Upper lobe of left lung (tissue), 6 donors: ENCODE data around the gene ANKMY1. TPM values are rescaled to one million over a fixed set of nuclear protein-coding genes. Genes with fewer than 3 reads are reported as not detected.

Experiments
- ATAC-seq, 2 donors: fragments of 200-7000 bp; cut with Tn5 transposase; one replicate each; pipeline ENCODE4 v1.9.1; 2022; ENCODE audit warnings: mild to moderate bottlenecking in 2 of 2, moderate library complexity in 2 of 2; ENCODE audit not compliant: low FRiP score in 2 of 2
- DNase-seq, 2 donors: peaks; one replicate each; pipeline ENCODE4 v3.0.0-alpha.2; 2019 to 2020
- H3K27ac ChIP-seq, 4 donors: fragments of 200-600 bp; sonication (generic); one replicate each; pipeline ENCODE4 v1.5.1; 2016 to 2019
- H3K27me3 ChIP-seq, 4 donors: fragments of 200-600 bp; sonication (generic); one replicate each; pipeline ENCODE4 v1.5.1; 2017 to 2019
- H3K36me3 ChIP-seq, 4 donors: fragments of 200-600 bp; sonication (generic); one replicate each; pipeline ENCODE4 v1.5.1; 2016 to 2019
- H3K4me1 ChIP-seq, 4 donors: fragments of 200-600 bp; sonication (generic); one replicate each; pipeline ENCODE4 v1.5.1; 2018 to 2019
- H3K4me3 ChIP-seq, 4 donors: fragments of 200-600 bp; sonication (generic); one replicate each; pipeline ENCODE4 v1.5.1; 2017 to 2019; ENCODE audit warnings: mild to moderate bottlenecking in 2 of 4, moderate library complexity in 1 of 4
- H3K9me3 ChIP-seq, 4 donors: fragments of 200-600 bp; sonication (generic); one replicate each; pipeline ENCODE4 v1.5.1; 2018 to 2019
- CTCF ChIP-seq, 6 experiments: fragments of 450-650 bp in 4 of 6; fragments of 200-600 bp in 2 of 6; sonication (generic) in 2 of 6; IDR thresholded peaks; one replicate each; pipeline ENCODE4 v1.5.1; 2016 to 2019; ENCODE audit warnings: antibody characterized with exemption in 6 of 6
- EP300 ChIP-seq, 4 donors: sonication (generic); formaldehyde crosslinking; IDR thresholded peaks; one replicate each; pipeline ENCODE4 v1.5.1; 2017; ENCODE audit warnings: antibody characterized with exemption in 4 of 4, control low read depth in 2 of 4
- POLR2A ChIP-seq, 4 donors: fragments of 450-650 bp; IDR thresholded peaks; one replicate each; pipeline ENCODE4 v1.5.1; 2016 to 2017; ENCODE audit warnings: antibody characterized with exemption in 4 of 4, mild to moderate bottlenecking in 2 of 4
- POLR2AphosphoS5 ChIP-seq, 2 donors: sonication (generic); formaldehyde crosslinking; IDR thresholded peaks; one replicate each; pipeline ENCODE4 v1.5.1; 2017; ENCODE audit warnings: antibody characterized with exemption in 2 of 2
- WGBS, 2 donors: methylation state at CpG; one replicate each; pipeline ENCODE4 v1.1.5; 2017 to 2018; 5-methylcytosine and 5-hydroxymethylcytosine counted together
- total RNA-seq, 6 donors: library from RNA; depleted of rRNA in 4 of 6; stranded (reverse); fragments of >200 nt in 4 of 6; gene quantifications; one replicate each; pipeline versions ENCODE4 v1.1.0 to v1.2.1, GENCODE V29; 2016 to 2021
- donor health status: DM: no; HTN: no; CAD: no; lungs with moderate emphysema.
- donor health status: DM: no; HTN: yes; CAD: no; lungs with severe emphysema.

ANKMY1 gene
- total RNA-seq, 6 donors from 2014 or later, result 23.7 to 97.4 (median 26.9) TPM

GRCh38 chr2:240576436-240577205 lies 18.8 kb upstream of the ANKMY1 start:
- no peak overlapping the region for H3K27ac ChIP-seq
- ATAC-seq (no peak), DNase-seq (peak in 1 of 2 donors; percentile 82)
- no peaks in the 10 kb centered on the region for H3K9me3 ChIP-seq
- peaks cover 24 to 41% (median 29%) of the 10 kb centered on the region in 4 donors for H3K4me1 ChIP-seq
- WGBS, 2 donors, result 95% methylated on average over 12 to 26 of the region's 32 CpGs
- no peak overlapping the region for H3K4me3 ChIP-seq
- no peak for TF ChIP-seq CTCF (IDR thresholded peaks at IDR 0.05)
- no peak for TF ChIP-seq EP300 (IDR thresholded peaks at IDR 0.05)
- no peak for TF ChIP-seq POLR2AphosphoS5 (IDR thresholded peaks at IDR 0.05)
- TF ChIP-seq POLR2A (IDR thresholded peaks at IDR 0.05), result no peak
- peaks cover 10 to 68% (median 53%) of the 10 kb centered on the region in 4 donors for H3K36me3 ChIP-seq
- no peaks in the 10 kb centered on the region for H3K27me3 ChIP-seq

GRCh38 chr2:240576036-240576435 lies 18.2 kb upstream of the ANKMY1 start:
- Histone ChIP-seq H3K27me3 (no peaks in the 10 kb centered on the region), H3K9me3 (no peaks in the 10 kb centered on the region), H3K4me3 (no peak overlapping the region), H3K27ac (no peak overlapping the region), H3K4me1 (peaks cover 28 to 47% (median 31%) of the 10 kb centered on the region in 4 donors), H3K36me3 (peaks cover 10 to 68% (median 53%) of the 10 kb centered on the region in 4 donors)
- 82 to 100% methylated on average over 4 to 6 of the region's 6 CpGs for WGBS, 2 donors
- ATAC-seq (no peak), DNase-seq (no peak)
- TF ChIP-seq POLR2A (IDR thresholded peaks at IDR 0.05) (no peak), EP300 (IDR thresholded peaks at IDR 0.05) (no peak), CTCF (IDR thresholded peaks at IDR 0.05) (no peak), POLR2AphosphoS5 (IDR thresholded peaks at IDR 0.05) (no peak)

GRCh38 chr2:240575101-240575965 lies 17.5 kb upstream of the ANKMY1 start:
- Histone ChIP-seq H3K36me3 (peaks cover 10 to 68% (median 53%) of the 10 kb centered on the region in 4 donors), H3K4me3 (no peak overlapping the region), H3K27me3 (no peaks in the 10 kb centered on the region), H3K27ac (no peak overlapping the region), H3K9me3 (no peaks in the 10 kb centered on the region), H3K4me1 (peaks cover 31 to 47% (median 34%) of the 10 kb centered on the region in 4 donors)
- DNase-seq (peak in 1 of 2 donors; percentile 55), ATAC-seq (no peak)
- no peak for TF ChIP-seq POLR2A (IDR thresholded peaks at IDR 0.05)
- no peak for TF ChIP-seq EP300 (IDR thresholded peaks at IDR 0.05)
- no peak for TF ChIP-seq POLR2AphosphoS5 (IDR thresholded peaks at IDR 0.05)
- TF ChIP-seq CTCF (IDR thresholded peaks at IDR 0.05), result no peak
- 88 to 91% methylated on average over 14 to 23 of the region's 23 CpGs for WGBS, 2 donors

- H3K27ac ChIP-seq, result no peak overlapping the region
- no peak for TF ChIP-seq POLR2A (IDR thresholded peaks at IDR 0.05)
- TF ChIP-seq POLR2AphosphoS5 (IDR thresholded peaks at IDR 0.05), result no peak
- no peak for TF ChIP-seq CTCF (IDR thresholded peaks at IDR 0.05)
- TF ChIP-seq EP300 (IDR thresholded peaks at IDR 0.05), result no peak
- DNase-seq (peak in 1 of 2 donors; percentile 71), ATAC-seq (no peak)
- no peaks in the 10 kb centered on the region for H3K9me3 ChIP-seq
- H3K4me3 ChIP-seq, result no peak overlapping the region
- WGBS, 2 donors, result 88 to 95% methylated on average over 13 to 18 of the region's 21 CpGs
- H3K36me3 ChIP-seq, result peaks cover 10 to 68% (median 53%) of the 10 kb centered on the region in 4 donors
- no peaks in the 10 kb centered on the region for H3K27me3 ChIP-seq
- H3K4me1 ChIP-seq, result peaks cover 31 to 47% (median 34%) of the 10 kb centered on the region in 4 donors
Measured at GRCh38 chr2:240574386-240575100, 16.8 kb upstream of the ANKMY1 start.
